Activated CD8-positive, alpha-beta T cell treated with anti-CD3 and anti-CD28 coated beads for 36 hours (primary cell): ENCODE data around the gene GCHFR. TPM values are rescaled to one million over a fixed set of nuclear protein-coding genes. Genes with fewer than 3 reads are reported as not detected.

Experiments used
- ATAC-seq: fragments of 200-7000 bp; cut with Tn5 transposase; one replicate; pipeline ENCODE4 v1.10.0; 2021; ENCODE audit warnings: mild to moderate bottlenecking, moderate library complexity
- CTCF ChIA-PET: fragments of 350-600 bp; sonication (Branson Sonifier 250); formaldehyde crosslinking; loops from one replicate; lab custom pipeline; 2021; ENCODE audit warnings: antibody characterized with exemption; lab: Charles Lee
- POLR2A ChIA-PET: fragments of 350-600 bp; sonication (Branson Sonifier 250); formaldehyde crosslinking; loops from one replicate; lab custom pipeline; 2021; ENCODE audit warnings: antibody characterized with exemption; lab: Charles Lee
- DNase-seq: peaks from one replicate; pipeline ENCODE4 v3.0.0-alpha.2; 2020
- H3K27ac Mint-ChIP-seq: one replicate; pipeline ENCODE4 v1.8.0; 2021; ENCODE audit warnings: mild to moderate bottlenecking, mixed read lengths
- H3K27me3 Mint-ChIP-seq: one replicate; pipeline ENCODE4 v1.8.0; 2021; ENCODE audit warnings: mixed read lengths
- H3K36me3 Mint-ChIP-seq: one replicate; pipeline ENCODE4 v1.8.0; 2021; ENCODE audit warnings: low read depth, mixed read lengths
- H3K4me1 Mint-ChIP-seq: one replicate; pipeline ENCODE4 v1.8.0; 2021; ENCODE audit warnings: low read depth, mixed read lengths
- H3K4me3 Mint-ChIP-seq: one replicate; pipeline ENCODE4 v1.8.0; 2021; ENCODE audit warnings: mild to moderate bottlenecking, moderate library complexity, mixed read lengths
- H3K9me3 Mint-ChIP-seq: one replicate; pipeline ENCODE4 v1.8.0; 2021; ENCODE audit warnings: mixed read lengths
- intact Hi-C: fragments of 100-400 bp; cut with micrococcal nuclease; formaldehyde crosslinking; loops from one replicate; pipeline ENCODE4 v1.10.0; 2022
- total RNA-seq, 2 experiments: library from RNA; stranded (reverse); gene quantifications; one replicate each; pipeline ENCODE4 v1.2.3, GENCODE V29; 2021
- TF ChIP-seq, protein P1 (sequence below): fragments of 200-600 bp; IDR thresholded peaks from one replicate; pipeline ENCODE4 v1.8.0; 2022; ENCODE audit warnings: antibody characterized with exemption, mild to moderate bottlenecking

Gene GCHFR
- total RNA-seq, 2 experiments from 2014 or later = 44.8 to 46.6 TPM

DNA sequence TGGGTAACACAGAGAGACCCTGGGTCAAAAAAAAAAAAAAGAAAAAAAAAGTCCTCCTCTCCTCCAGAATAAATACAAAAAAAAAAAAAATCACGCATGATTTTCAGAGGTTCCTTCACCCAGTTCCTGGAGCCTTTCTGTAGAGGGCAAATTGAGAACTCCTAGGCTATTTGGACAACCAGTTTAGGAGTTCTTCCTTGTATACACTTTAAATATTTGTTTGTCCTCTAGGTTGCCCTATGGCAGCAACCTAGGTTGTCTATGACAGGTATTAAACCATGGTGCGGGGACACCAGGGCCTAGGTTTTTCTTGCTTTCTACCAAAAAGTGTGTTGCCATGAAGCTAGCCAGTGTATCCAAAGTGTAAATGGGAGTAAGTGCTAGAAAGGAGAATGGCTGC, 39.2 kb downstream of the GCHFR start:
- ChIA-PET CTCF (interaction anchor here (1.6 kb wide), 2 partner anchors 20 to 56 kb away, joined by 4 to 6 read pairs; no protein-coding TSS in a partner anchor), POLR2A (no interaction called here)
- Mint-ChIP-seq H3K36me3 (peaks cover 32% of the 10 kb centered on the region), H3K27me3 (no peaks in the 10 kb centered on the region), H3K9me3 (no peaks in the 10 kb centered on the region), H3K27ac (no peak overlapping the region), H3K4me1 (peaks cover 29% of the 10 kb centered on the region), H3K4me3 (no peak overlapping the region)
- TF ChIP-seq, protein P1, sequence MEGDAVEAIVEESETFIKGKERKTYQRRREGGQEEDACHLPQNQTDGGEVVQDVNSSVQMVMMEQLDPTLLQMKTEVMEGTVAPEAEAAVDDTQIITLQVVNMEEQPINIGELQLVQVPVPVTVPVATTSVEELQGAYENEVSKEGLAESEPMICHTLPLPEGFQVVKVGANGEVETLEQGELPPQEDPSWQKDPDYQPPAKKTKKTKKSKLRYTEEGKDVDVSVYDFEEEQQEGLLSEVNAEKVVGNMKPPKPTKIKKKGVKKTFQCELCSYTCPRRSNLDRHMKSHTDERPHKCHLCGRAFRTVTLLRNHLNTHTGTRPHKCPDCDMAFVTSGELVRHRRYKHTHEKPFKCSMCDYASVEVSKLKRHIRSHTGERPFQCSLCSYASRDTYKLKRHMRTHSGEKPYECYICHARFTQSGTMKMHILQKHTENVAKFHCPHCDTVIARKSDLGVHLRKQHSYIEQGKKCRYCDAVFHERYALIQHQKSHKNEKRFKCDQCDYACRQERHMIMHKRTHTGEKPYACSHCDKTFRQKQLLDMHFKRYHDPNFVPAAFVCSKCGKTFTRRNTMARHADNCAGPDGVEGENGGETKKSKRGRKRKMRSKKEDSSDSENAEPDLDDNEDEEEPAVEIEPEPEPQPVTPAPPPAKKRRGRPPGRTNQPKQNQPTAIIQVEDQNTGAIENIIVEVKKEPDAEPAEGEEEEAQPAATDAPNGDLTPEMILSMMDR = no peak
- no peak for DNase-seq
- intact Hi-C loops = no loop called here
- ATAC-seq = no peak

DNA sequence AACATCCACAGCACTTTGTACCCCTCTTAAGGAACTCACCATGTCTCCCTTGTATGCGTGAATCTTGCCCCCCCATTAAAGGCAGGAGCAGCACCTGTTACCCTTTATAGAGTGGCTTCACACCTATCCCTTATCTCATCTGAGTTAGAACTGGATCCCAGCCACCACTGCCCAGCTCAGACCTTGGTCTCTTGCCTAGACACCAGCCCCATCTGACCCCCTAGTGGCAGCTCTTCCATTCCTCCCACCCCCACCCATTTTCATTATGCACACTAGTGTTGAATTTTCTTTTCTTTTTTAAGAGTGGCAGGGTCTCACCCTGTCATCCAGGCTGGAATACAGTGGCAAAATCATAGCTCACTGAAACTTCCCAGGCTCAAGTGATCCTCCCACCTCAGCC, 39.8 kb downstream of the GCHFR start:
- TF ChIP-seq, protein P1 = no peak
- DNase-seq (no peak), ATAC-seq (no peak)
- Mint-ChIP-seq H3K27me3 (no peaks in the 10 kb centered on the region), H3K36me3 (peaks cover 26% of the 10 kb centered on the region), H3K27ac (no peak overlapping the region), H3K9me3 (no peaks in the 10 kb centered on the region), H3K4me1 (peaks cover 29% of the 10 kb centered on the region), H3K4me3 (no peak overlapping the region)
- intact Hi-C loops = no loop called here
- ChIA-PET POLR2A (no interaction called here), CTCF (interaction anchor here (1.6 kb wide), 2 partner anchors 21 to 55 kb away, joined by 4 to 6 read pairs; no protein-coding TSS in a partner anchor)

DNA sequence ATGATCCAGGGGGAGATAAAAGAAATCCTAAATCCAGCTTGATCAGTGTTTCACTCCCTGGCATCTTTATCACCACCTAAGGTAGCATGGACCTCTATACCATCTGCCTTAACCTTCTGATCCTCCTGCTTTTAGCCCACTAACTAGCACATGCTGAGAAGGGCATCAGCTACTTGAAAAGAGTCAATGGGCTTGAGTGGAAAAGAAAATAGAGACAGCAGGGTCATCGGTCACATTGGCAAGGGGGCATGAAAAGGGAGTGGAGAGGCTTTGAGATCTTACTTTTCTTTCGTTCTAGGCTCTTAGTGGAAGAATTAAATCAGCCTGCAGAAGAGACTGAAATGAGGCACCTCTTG, 42.8 kb downstream of the GCHFR start:
- ATAC-seq = no peak
- Mint-ChIP-seq H3K4me3 (peak overlapping the region; percentile 78), H3K9me3 (no peaks in the 10 kb centered on the region), H3K4me1 (peaks cover 23% of the 10 kb centered on the region), H3K27me3 (no peaks in the 10 kb centered on the region), H3K36me3 (peaks cover 11% of the 10 kb centered on the region), H3K27ac (peak overlapping the region; percentile 99)
- no peak for DNase-seq
- TF ChIP-seq, protein P1 = no peak
- intact Hi-C loops = loop anchor here (5.0 kb wide), 1 partner anchor 39 kb away; the partner anchor contains the start of gene C15orf62
- POLR2A ChIA-PET = interaction anchor here (0.5 to 2.0 kb wide), 8 partner anchors 11 to 112 kb away, joined by 3 to 10 read pairs (median 4); partner anchors contain the start of genes RAD51, RMDN3 and VPS18
- CTCF ChIA-PET = interaction anchor here (1.1 to 1.6 kb wide), 3 partner anchors 53 to 100 kb away, joined by 3 to 4 read pairs (median 3); no protein-coding TSS in a partner anchor

DNA sequence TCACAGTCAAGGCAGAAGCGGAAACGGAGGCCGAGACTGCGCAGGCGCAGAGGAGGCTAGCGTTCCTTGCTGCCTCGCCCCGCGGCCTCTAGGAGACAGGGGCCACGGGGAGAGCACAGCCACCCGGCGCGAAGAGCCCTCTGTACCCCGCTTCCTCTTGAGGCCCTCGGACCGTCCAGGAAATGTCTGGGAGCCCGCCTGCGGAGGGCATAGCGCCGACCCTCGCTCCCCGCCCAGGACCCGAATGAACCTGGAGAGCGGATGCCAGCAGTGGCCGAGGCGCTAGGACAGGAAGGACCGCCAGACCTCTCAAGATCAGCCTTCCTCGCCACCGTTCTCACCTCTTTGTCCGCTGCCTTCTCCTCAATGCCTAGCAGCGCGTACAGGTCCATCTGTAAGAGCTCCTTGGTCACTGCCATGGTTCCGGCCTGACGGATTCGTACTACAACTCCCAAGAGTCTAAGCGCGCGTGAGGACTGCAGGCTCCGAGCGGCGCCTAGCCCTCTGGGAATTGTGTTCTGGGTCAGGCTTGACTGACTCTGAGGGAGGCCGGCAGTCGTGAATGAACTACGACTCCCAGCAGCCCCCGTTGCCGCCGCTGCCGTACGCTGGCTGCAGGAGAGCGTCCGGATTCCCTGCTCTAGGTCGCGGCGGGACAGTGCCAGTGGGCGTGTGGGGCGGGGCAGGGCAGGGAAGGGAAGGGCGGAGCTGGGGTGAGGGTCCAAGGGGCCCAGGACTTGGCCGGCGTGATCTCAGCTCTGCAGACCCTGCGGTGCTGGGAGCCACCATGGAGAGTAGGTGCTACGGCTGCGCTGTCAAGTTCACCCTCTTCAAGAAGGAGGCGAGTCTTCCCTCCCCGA, 43.4 kb downstream of the GCHFR start, which contains the start of the genes DNAJC17 and ZFYVE19:
DNAJC17 (minus strand) TSS at position 446 of the 860 bp plus-strand sequence; CDS start at position 419, 27 bp downstream.
ZFYVE19 (plus strand) TSS at position 62 of the 860 bp plus-strand sequence; CDS start at position 563, 501 bp downstream.
- Mint-ChIP-seq H3K27me3 (no peaks in the 10 kb centered on the region), H3K4me3 (peak within 1 kb of the TSS; percentile 78), H3K36me3 (peaks cover 8% of the 10 kb centered on the region), H3K4me1 (peaks cover 20% of the 10 kb centered on the region), H3K9me3 (no peaks in the 10 kb centered on the region), H3K27ac (peak within 1 kb of the TSS; percentile 99)
- DNase-seq (peak; percentile 97), ATAC-seq (peak; percentile 97)
- intact Hi-C loops = loop anchor here (5.0 kb wide), 1 partner anchor 40 kb away; the partner anchor contains the start of gene C15orf62
- CTCF ChIA-PET = interaction anchor here (1.1 to 1.6 kb wide), 6 partner anchors 12 to 99 kb away, joined by 3 to 4 read pairs (median 3); no protein-coding TSS in a partner anchor
- TF ChIP-seq, protein P1 = no peak
- POLR2A ChIA-PET = interaction anchor here (0.5 to 2.0 kb wide), 11 partner anchors 26 to 113 kb away, joined by 3 to 10 read pairs (median 3); partner anchors contain the start of genes GCHFR, RAD51, RMDN3 and VPS18
